GM18505 (cell line): ENCODE data around the gene DBN1.
A peak's percentile ranks its signal among the peaks of the same experiment; 100 is the strongest.
"Not testable (repeated sequence)": the region's sequence is repeated elsewhere in the genome, so short reads cannot be mapped to it uniquely, and the experiment has no call there.

Experiments
- ATAC-seq: cut with Tn5 transposase; IDR thresholded peaks from one replicate; pipeline ENCODE4 v1.9.1; 2021; ENCODE audit not compliant: unreplicated experiment
- POLR2A ChIP-seq: IDR thresholded peaks from 4 replicates; pipeline ENCODE4 v1.6.1; 2011; ENCODE audit warnings: borderline replicate concordance; ENCODE audit not compliant: insufficient read depth, insufficient read length; ENCODE audit errors: extremely low read depth

The DBN1 gene

DNA sequence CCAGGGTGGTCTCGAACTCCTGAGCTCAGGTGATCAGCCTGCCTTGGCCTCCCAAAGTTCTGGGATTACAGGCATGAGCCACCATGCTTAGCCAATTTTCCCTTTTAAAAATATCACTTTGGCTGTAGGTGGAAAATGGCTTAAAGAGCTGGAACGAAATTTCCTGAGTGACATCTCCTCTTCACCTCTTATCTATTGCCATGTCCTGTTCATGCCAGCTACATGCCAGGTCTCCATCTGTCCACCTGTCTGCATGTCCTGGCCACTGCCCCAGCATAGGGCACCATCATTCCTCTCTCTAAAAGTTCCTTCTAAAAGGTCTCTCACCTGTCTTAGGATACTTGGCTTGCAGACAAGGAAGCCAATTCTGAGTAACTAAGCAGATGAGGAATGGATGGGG, 49.8 kb downstream of the DBN1 start:
- no peak for TF ChIP-seq POLR2A
- no peak for ATAC-seq

DNA sequence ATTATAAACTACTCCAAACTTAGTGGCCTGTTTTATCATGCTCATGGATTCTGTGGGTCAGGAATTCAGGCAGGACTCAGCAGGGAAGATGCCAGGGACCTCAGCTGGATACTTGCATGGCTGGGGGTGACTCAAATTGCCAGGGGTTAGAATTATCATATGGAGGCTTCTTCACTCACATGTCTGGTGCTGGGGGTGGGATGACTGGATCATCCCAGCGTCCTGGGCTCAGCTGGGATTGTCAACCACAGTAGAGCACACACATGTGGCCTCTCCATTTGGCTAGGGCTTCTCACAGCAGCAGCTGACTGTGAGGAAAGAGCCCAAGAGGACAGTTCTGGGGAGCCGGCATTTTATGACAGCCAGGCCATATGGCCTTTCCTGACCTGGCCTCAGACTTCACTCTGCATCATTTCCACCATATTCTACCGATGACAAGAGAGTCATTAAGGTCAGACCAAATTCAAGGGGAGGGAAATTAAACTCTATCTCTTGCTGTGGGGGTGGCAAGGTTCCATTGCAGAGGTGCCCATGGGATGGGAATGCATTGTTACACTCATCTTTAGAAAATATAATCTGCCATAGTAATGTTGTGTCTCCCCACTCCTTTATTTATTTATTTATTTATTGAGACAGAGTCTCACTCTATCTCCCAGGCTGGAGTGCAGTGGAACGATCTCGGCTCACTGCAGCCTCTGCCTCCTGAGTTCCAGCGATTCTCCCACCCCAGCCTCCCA, 52.2 kb downstream of the DBN1 start:
- ATAC-seq: no peak
- TF ChIP-seq POLR2A: no peak

GRCh38 chr5:177420472-177420871, 53.0 kb downstream of the DBN1 start:
- not testable (repeated sequence) for ATAC-seq

DNA sequence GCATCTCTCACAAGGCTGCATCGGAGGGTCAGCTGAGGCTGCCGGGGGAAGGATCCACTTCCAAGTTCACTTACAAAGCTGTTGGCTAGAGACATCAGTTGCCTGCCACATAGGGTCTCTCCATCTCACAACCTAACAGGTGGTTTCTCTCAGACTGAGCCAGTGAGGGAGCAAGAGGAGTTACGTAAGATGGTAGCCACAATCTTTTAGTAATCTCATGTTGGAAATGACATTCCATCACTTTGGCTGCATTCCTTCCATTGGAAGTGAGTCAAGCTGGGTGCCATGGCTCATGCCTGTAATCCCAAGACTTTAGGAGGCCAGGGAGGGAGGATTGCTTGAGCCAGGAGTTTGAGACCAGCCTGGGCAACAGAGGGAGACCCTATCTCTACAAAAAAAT, 54.4 kb downstream of the DBN1 start:
- TF ChIP-seq POLR2A: no peak
- no peak for ATAC-seq

DNA sequence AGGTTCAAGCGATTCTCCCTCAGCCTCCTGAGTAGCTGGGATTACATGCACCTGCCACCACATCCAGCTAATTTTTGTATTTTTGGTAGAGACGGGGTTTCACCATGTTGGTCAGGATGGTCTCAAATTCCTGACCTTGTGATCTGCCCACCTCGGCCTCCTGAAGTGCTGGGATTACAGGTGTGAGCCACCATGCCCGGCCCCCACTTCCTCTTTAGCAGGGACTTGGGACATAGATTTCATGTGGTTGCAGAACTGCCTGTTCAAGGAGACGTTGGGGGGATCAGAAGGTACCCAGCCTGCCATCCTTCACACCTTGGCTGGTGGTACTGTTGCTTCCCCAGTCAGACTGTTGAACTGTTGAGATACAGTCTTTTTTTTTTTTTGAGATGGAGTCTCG, 56.4 kb downstream of the DBN1 start:
- not testable (repeated sequence) for ATAC-seq

GRCh38 chr5:177414481-177414880, 59.0 kb downstream of the DBN1 start:
- ATAC-seq: no peak
- no peak for TF ChIP-seq POLR2A

DNA sequence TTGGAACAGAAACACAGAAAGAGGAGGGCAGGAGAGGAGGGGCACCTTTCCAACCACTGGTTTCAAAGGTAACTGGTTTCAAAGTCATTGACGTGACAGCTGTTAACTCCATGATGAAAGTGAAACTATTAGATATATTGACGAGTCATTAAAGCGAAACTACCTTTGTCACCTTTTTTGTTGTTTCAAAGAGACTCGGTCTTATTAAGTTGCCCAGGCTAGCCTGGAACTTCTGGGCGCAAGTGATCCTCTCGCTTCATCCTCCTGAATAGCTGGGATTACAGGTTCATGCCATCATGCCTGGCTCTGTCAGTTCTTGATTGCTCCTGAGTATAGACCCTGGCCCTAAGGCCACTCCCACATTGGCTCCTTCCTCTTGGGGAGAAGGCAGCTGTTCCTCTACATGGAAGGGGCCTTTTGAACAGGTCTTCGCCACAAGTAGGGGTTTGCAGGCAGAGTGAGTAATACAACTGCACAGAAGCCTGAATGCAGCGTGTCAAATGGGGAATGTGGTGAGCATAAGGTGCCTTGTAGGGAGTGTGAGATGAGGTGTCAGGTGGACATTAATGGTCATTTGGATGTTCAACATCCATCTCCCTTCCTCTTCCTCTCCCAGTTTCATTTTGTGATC, 60.7 kb downstream of the DBN1 start:
- no peak for TF ChIP-seq POLR2A
- peak; percentile 44 for ATAC-seq

DNA sequence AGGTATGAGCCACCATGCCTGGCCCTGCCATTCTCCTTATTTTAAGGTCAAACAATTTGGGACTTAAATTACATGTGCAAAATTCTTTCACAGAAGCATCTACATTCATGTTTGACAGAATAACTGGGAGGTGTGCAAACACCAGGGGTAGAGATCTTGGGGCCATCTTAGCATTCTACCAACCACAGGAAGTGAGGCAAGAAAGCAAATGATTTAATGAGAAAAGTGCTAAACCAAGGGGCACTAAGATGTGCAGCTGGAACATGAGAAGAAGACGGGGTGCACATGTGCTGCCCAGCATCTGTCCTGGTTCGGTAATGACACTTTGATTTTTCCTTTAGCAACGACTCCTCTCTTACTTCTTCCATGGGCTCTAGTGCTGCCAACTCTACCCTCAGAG, 62.9 kb downstream of the DBN1 start:
- no peak for TF ChIP-seq POLR2A
- ATAC-seq: no peak

DNA sequence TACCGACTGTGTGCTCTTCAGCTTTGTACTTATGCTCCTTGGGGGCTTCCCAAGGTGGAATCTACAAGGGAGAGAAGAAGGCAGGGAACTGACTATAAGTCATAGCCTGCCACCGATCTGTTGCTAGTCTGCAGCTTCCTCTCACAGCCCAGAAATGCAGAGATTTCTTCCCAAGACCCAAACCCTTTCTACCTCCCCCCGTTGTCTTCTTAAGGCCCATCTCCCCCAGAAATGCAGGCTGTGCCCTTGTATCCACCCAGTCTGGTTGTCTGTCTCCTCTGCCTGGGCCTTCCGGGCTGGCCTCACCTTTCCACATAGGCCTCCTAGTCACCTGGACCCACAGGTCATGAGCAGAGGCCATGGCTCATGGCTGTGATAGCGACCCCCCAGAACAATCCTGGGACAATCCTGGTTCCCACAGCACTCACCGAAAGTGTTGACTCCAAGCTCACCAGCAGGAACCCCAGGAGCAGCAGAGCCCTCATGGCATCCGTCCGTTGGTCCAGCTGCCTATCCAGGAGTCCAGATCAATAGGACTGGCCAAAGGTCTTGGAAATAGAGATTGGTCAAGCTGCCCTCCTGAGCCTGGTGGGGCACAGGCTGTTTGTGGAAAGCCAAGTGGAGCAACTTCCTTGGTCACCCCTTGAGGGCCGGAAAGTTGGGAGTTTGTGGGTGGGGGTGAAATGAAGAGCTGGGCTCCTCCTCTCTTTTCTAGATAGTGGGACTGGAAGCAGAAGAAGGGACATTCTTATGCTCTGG, 64.2 kb downstream of the DBN1 start, which contains the start of gene F12:
Gene F12, minus strand, starts transcription at position 522 of the 759 bp plus-strand sequence. Its CDS starts 37 bp downstream, at position 485.
- no peak for TF ChIP-seq POLR2A
- no peak for ATAC-seq
